GM10266 (cell line): ENCODE results near the gene DEDD.

ENCODE experiments used
- DNase-seq: peaks from one replicate; pipeline ENCODE4 v3.0.0; 2012; ENCODE audit errors: extremely low spot score
- TF ChIP-seq, protein P1 (sequence below): IDR thresholded peaks from 2 replicates; pipeline ENCODE4 v1.5.1; 2012; ENCODE audit warnings: mild to moderate bottlenecking, low read depth; ENCODE audit not compliant: control insufficient read depth, insufficient read depth; ENCODE audit errors: missing control alignments

DEDD gene

DNA sequence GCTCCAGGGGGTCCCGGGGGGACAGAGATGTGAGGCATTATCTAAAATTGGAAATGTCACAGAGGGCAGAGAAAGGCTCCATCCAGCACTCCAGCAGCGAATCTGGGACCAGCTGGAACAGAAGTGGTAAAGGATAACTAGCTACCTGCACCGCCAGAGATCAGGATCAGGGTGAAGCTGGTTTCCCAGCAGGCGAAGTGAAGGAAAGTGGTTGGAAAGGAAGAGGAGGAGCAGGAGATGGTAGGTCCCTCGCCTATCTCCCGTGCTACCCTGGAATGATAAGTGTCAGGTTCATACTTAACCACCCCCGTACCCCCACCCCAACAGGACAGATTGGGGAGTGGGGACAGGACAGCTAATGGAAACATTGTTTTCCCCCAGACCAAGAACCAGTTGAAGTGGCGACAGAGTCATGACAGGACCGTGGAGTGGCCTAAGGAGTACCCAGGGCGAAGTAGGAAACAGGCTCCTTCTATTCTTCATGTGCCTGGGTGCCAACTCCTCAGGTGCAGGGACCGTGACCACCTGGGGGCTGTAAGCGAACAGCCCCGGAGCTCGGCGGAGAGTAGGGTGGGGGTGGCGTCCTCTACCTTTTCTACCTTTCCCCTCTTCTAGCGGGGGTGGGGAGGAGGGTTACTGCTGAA is 44.1 kb upstream of the DEDD start:
- TF ChIP-seq, protein P1, sequence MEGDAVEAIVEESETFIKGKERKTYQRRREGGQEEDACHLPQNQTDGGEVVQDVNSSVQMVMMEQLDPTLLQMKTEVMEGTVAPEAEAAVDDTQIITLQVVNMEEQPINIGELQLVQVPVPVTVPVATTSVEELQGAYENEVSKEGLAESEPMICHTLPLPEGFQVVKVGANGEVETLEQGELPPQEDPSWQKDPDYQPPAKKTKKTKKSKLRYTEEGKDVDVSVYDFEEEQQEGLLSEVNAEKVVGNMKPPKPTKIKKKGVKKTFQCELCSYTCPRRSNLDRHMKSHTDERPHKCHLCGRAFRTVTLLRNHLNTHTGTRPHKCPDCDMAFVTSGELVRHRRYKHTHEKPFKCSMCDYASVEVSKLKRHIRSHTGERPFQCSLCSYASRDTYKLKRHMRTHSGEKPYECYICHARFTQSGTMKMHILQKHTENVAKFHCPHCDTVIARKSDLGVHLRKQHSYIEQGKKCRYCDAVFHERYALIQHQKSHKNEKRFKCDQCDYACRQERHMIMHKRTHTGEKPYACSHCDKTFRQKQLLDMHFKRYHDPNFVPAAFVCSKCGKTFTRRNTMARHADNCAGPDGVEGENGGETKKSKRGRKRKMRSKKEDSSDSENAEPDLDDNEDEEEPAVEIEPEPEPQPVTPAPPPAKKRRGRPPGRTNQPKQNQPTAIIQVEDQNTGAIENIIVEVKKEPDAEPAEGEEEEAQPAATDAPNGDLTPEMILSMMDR = no peak
- DNase-seq = no peak

DNA sequence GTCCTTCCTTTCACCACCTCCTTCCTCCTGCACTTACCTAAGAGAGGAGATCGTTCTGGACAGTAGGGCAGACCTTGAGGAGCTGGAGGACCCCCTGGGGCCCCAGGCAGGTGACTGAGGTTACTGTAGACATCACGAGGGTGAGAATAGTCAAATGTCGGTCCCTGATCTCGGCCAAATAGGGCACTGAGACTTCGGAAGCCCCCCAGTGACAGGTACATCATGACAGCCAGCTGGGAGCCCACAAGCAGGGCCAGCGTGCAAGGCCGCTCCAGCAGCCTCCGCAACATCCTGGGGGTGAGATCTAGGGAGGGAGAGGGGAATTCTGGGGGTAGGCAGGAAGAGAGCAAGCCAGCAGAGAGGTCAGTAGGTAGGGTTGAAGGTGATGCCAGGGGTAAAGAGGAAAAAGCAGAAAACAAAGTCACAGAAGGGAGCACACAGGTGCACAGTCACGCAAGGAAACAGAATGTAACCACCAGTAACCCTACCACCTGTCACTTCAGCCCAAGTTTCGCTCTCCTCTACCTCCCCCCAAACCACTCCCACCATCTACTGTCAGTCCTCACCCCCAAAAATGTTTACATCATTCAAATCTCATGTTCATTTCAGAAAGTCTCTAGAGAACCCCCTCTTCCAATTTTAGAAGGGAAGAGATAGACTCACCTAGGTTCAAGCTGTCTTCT is 43.4 kb upstream of the DEDD start:
- TF ChIP-seq, protein P1 = no peak
- DNase-seq = no peak

DNA sequence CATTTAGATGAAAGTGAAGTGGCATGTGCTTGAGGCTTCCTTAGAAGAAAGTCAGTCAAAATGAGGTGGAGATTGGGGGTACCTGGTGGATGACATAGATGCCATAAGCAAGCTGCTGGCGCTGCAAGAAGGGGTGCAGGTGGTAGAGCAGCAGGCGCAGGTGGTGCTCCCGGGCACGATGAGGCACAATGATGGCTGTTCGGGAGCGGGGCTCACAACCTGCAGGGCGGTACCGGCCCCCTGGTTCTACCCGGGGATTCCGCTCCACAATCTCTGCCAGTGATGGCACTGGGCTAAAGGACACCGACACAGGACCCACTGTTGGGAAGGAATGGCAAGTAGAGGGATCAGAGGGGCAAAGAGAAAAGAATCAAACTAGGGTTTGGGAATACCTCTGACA is 42.4 kb upstream of the DEDD start:
- TF ChIP-seq, protein P1 = no peak
- DNase-seq = no peak

DNA sequence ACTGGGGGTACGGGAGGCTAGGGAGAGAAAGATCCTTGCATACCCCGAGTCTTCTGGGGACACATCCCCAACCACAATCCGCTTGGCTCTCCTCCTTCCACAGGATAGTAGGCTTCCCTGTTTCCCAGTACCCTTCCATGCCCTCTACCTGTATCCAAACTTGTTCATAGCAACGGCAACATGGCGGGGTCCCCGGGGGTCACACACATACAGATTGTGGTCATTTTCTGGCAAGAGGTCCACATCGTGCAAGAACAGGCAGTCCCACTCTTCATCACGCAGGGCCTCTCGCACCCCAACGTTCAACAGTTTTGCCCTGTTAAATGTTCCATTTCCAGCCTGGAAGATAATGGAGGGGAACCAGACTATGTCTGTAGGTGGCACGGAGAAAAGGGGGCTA is 41.2 kb upstream of the DEDD start:
- DNase-seq = no peak
- TF ChIP-seq, protein P1 = no peak

DNA sequence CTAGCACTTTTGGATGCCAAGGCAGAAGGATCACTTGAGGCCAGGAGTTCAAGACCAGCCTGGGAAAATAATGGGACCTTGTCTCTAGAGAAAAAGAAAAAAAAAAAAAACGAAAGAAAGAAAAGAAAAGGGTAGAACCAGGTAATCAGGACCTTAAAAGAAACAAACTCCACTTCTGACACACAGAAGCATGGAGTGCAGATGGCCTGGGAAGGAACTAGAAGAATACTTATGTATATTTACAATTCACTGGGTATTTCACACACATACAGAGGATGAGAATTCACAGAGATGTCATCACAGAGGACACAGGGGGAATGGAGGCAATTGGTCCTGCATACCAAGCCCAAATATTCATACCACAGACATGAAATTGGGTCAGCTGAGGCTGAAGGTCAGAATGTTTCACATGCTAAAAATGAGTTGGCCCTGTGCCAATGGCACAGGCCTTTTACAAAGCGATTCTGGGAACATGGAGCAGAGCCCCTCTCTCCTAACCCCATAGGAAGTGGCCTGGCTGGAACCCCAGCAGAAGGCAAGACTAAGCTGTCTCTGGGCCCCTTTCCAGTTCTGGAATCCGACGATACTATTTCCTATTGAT is 40.4 kb upstream of the DEDD start:
- DNase-seq = no peak
- TF ChIP-seq, protein P1 = no peak

DNA sequence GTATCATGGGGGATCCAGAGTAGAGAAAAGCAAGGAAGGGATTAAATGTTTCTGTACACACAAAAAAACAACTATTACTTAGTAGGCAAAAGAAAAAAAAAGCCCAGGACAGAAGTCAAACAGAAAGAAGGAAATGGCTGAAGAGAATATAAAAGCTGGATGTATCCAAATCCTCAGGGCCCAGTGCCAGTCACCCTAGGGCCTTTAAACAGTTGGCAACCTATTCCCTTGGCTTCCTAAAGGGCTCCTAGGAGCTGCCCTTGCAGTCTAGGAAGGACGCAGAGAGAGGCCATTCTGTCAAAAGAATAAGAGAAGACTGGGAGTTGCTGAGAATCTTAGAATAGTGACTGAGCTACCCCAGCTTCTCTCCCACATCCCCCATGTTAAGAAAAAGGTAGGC is 39.9 kb upstream of the DEDD start:
- DNase-seq = no peak
- TF ChIP-seq, protein P1 = no peak

DNA sequence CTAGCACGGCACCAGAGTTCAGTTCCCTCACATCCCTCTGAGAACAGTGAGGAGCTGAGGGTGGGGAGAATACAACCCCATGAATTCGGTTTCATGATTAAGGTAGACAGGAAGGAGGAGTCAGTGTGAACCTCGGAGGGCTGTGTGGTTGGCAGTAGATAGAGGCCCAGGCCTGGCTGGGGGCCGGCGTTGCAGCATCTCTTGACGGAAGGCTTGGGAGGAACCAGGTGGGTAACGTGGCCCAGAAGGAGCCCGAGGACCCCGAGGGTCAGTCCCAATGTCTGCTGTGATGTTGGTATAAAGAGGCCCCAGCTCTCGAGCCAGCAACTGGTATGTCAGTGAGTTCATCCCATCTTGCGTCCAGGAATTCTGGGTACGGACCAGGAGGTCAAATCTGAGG is 39.2 kb upstream of the DEDD start:
- no peak for DNase-seq
- TF ChIP-seq, protein P1 = no peak
